HEK293 (cell line): ENCODE data around the gene PWWP2A.

Experiments used
- CTCF ChIA-PET: fragments of 350-600 bp; formaldehyde crosslinking; extraction: SDS; loops from one replicate; lab custom pipeline; 2021; ENCODE audit warnings: antibody characterized with exemption; lab: Yijun Ruan, JAX
- POLR2A ChIA-PET: fragments of 300-600 bp; formaldehyde crosslinking; extraction: SDS; loops from one replicate; lab custom pipeline; 2020; ENCODE audit warnings: antibody characterized with exemption, inconsistent platforms; lab: Yijun Ruan, JAX
- H3K27ac ChIP-seq: fragments of 200-500 bp; sonication (Bioruptor generic); 2 replicates; pipeline ENCODE4 v1.5.1; 2014; ENCODE audit warnings: low read depth, low read length, control low read depth, inconsistent platforms; ENCODE audit errors: extremely low read depth
- H3K36me3 ChIP-seq, 2 experiments: fragments of 200-500 bp in 1 of 2; sonication (Bioruptor generic) in 1 of 2; 1 replicate in 1 of 2; 2 replicates in 1 of 2; pipeline ENCODE4 v1.5.1; 2014 to 2017; ENCODE audit warnings: inconsistent platforms in 2 of 2, low read length in 2 of 2; ENCODE audit not compliant: control insufficient read depth in 2 of 2, insufficient read depth in 1 of 2
- H3K4me1 ChIP-seq: fragments of 200-500 bp; sonication (Bioruptor generic); 2 replicates; pipeline ENCODE4 v1.5.1; 2014; ENCODE audit warnings: mild to moderate bottlenecking, low read length, inconsistent platforms; ENCODE audit not compliant: control insufficient read depth, insufficient read depth
- H3K4me3 ChIP-seq: 2 replicates; pipeline ENCODE4 v1.5.1; 2011; ENCODE audit warnings: low read depth, mild to moderate bottlenecking, control low read depth, low read length, moderate library complexity
- H3K9me3 ChIP-seq: fragments of 200-500 bp; sonication (Bioruptor generic); 2 replicates; pipeline ENCODE4 v1.5.1; 2014; ENCODE audit warnings: low read depth, low read length, inconsistent platforms; ENCODE audit not compliant: control insufficient read depth, insufficient read depth
- GLI4 ChIP-seq: fragments of 450-650 bp; formaldehyde crosslinking; IDR thresholded peaks from 2 replicates; pipeline ENCODE4 v1.5.1; 2016; ENCODE audit warnings: missing biosample characterization, missing genetic modification characterization
- ZIC2 ChIP-seq: fragments of 450-650 bp; formaldehyde crosslinking; IDR thresholded peaks from 2 replicates; pipeline ENCODE4 v1.5.1; 2016; ENCODE audit warnings: missing biosample characterization, missing genetic modification characterization
- ZNF146 ChIP-seq: fragments of 450-650 bp; formaldehyde crosslinking; IDR thresholded peaks from 2 replicates; pipeline ENCODE4 v1.5.1; 2016; ENCODE audit warnings: missing biosample characterization, missing genetic modification characterization
- ZNF157 ChIP-seq: fragments of 450-650 bp; formaldehyde crosslinking; IDR thresholded peaks from 2 replicates; pipeline ENCODE4 v1.5.1; 2016; ENCODE audit warnings: missing biosample characterization, missing genetic modification characterization
- ZNF175 ChIP-seq: fragments of 450-650 bp; formaldehyde crosslinking; IDR thresholded peaks from 2 replicates; pipeline ENCODE4 v1.5.1; 2016; ENCODE audit warnings: missing biosample characterization, missing genetic modification characterization
- ZNF184 ChIP-seq: fragments of 450-650 bp; IDR thresholded peaks from 2 replicates; pipeline ENCODE4 v1.5.1; 2018; ENCODE audit warnings: missing biosample characterization, mild to moderate bottlenecking, missing genetic modification characterization
- ZNF48 ChIP-seq: fragments of 450-650 bp; formaldehyde crosslinking; IDR thresholded peaks from 2 replicates; pipeline ENCODE4 v1.5.1; 2016; ENCODE audit warnings: missing biosample characterization, missing genetic modification characterization
- ZNF514 ChIP-seq: fragments of 450-650 bp; formaldehyde crosslinking; IDR thresholded peaks from 2 replicates; pipeline ENCODE4 v1.5.1; 2016; ENCODE audit warnings: missing biosample characterization, missing genetic modification characterization
- ZNF600 ChIP-seq: fragments of 450-650 bp; formaldehyde crosslinking; IDR thresholded peaks from 2 replicates; pipeline ENCODE4 v1.5.1; 2016; ENCODE audit warnings: missing biosample characterization, missing genetic modification characterization
- ZNF707 ChIP-seq: fragments of 450-650 bp; formaldehyde crosslinking; IDR thresholded peaks from 2 replicates; pipeline ENCODE4 v1.5.1; 2016; ENCODE audit warnings: missing biosample characterization, missing genetic modification characterization
- TF ChIP-seq, protein P1 (sequence below): sonication (generic); formaldehyde crosslinking; IDR thresholded peaks from 2 replicates; pipeline ENCODE4 v1.8.1; 2022; ENCODE audit warnings: mild to moderate bottlenecking, moderate library complexity, missing genetic modification reagents
- TF ChIP-seq, protein P2 (sequence below): fragments of 450-650 bp; IDR thresholded peaks from 2 replicates; pipeline ENCODE4 v1.5.1; 2018; ENCODE audit warnings: missing biosample characterization, mild to moderate bottlenecking, missing genetic modification characterization
- TF ChIP-seq, protein P3 (sequence below): fragments of 450-650 bp; formaldehyde crosslinking; IDR thresholded peaks from 2 replicates; pipeline ENCODE4 v1.5.1; 2016; ENCODE audit warnings: missing biosample characterization, missing genetic modification characterization, borderline replicate concordance

PWWP2A gene

DNA sequence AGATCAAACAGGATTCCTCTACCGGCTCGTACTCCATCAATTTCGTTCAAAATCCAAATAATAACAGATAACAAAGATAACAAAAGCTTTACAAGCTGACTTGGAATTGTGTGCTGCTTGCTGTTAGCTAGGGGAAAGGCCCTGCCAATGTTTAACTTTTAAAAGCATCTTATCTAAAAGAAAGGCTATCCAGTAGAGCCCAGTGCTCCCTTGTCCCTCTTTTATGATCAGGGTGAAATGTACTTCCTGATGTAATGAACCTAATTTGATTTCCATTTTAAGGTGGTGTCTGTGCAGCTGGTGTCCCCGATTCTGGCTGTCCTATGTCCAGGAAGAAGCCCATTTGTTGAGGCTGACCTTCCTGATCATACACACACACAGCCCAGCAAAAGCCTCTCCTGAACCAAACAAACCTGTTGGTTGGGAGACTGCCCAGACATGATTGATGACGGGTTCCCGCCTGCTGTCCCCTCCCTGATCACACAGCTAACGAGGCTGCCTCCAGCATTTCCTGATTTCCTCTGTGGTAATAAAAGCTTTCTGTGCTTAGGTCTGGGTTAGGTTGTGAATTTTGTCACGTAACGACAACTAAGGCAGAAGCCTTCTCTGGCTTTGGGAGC, 54.1 kb downstream of the PWWP2A start:
- Histone ChIP-seq H3K4me1 (no peaks in the 10 kb centered on the region), H3K9me3 (no peaks in the 10 kb centered on the region), H3K4me3 (no peak overlapping the region), H3K36me3 (peaks cover 7 to 57% of the 10 kb centered on the region in 2 experiments; a peak in 2 of 3 replicates), H3K27ac (no peak overlapping the region)
- CTCF ChIA-PET, result interaction anchor here (1.0 to 1.2 kb wide), 2 partner anchors 15 to 279 kb away, joined by 3 to 5 read pairs; no protein-coding TSS in a partner anchor
- POLR2A ChIA-PET, result no interaction called here
- no peak for TF ChIP-seq ZNF514 (tag by site-specific recombination)
- no peak for TF ChIP-seq ZNF175 (tag by site-specific recombination)
- TF ChIP-seq, protein P1, sequence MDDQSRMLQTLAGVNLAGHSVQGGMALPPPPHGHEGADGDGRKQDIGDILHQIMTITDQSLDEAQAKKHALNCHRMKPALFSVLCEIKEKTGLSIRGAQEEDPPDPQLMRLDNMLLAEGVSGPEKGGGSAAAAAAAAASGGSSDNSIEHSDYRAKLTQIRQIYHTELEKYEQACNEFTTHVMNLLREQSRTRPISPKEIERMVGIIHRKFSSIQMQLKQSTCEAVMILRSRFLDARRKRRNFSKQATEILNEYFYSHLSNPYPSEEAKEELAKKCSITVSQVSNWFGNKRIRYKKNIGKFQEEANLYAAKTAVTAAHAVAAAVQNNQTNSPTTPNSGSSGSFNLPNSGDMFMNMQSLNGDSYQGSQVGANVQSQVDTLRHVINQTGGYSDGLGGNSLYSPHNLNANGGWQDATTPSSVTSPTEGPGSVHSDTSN (CRISPR knock-in tag), result no peak
- no peak for TF ChIP-seq GLI4 (tag by site-specific recombination)
- no peak for TF ChIP-seq ZNF157 (tag by site-specific recombination)
- no peak for TF ChIP-seq ZNF48 (tag by site-specific recombination)
- no peak for TF ChIP-seq ZNF707 (tag by site-specific recombination)
- no peak for TF ChIP-seq ZNF184 (tag by site-specific recombination)
- no peak for TF ChIP-seq ZNF146 (tag by site-specific recombination)
- TF ChIP-seq, protein P2, sequence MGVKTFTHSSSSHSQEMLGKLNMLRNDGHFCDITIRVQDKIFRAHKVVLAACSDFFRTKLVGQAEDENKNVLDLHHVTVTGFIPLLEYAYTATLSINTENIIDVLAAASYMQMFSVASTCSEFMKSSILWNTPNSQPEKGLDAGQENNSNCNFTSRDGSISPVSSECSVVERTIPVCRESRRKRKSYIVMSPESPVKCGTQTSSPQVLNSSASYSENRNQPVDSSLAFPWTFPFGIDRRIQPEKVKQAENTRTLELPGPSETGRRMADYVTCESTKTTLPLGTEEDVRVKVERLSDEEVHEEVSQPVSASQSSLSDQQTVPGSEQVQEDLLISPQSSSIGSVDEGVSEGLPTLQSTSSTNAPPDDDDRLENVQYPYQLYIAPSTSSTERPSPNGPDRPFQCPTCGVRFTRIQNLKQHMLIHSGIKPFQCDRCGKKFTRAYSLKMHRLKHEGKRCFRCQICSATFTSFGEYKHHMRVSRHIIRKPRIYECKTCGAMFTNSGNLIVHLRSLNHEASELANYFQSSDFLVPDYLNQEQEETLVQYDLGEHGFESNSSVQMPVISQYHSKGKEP (tag by site-specific recombination), result no peak
- TF ChIP-seq, protein P3, sequence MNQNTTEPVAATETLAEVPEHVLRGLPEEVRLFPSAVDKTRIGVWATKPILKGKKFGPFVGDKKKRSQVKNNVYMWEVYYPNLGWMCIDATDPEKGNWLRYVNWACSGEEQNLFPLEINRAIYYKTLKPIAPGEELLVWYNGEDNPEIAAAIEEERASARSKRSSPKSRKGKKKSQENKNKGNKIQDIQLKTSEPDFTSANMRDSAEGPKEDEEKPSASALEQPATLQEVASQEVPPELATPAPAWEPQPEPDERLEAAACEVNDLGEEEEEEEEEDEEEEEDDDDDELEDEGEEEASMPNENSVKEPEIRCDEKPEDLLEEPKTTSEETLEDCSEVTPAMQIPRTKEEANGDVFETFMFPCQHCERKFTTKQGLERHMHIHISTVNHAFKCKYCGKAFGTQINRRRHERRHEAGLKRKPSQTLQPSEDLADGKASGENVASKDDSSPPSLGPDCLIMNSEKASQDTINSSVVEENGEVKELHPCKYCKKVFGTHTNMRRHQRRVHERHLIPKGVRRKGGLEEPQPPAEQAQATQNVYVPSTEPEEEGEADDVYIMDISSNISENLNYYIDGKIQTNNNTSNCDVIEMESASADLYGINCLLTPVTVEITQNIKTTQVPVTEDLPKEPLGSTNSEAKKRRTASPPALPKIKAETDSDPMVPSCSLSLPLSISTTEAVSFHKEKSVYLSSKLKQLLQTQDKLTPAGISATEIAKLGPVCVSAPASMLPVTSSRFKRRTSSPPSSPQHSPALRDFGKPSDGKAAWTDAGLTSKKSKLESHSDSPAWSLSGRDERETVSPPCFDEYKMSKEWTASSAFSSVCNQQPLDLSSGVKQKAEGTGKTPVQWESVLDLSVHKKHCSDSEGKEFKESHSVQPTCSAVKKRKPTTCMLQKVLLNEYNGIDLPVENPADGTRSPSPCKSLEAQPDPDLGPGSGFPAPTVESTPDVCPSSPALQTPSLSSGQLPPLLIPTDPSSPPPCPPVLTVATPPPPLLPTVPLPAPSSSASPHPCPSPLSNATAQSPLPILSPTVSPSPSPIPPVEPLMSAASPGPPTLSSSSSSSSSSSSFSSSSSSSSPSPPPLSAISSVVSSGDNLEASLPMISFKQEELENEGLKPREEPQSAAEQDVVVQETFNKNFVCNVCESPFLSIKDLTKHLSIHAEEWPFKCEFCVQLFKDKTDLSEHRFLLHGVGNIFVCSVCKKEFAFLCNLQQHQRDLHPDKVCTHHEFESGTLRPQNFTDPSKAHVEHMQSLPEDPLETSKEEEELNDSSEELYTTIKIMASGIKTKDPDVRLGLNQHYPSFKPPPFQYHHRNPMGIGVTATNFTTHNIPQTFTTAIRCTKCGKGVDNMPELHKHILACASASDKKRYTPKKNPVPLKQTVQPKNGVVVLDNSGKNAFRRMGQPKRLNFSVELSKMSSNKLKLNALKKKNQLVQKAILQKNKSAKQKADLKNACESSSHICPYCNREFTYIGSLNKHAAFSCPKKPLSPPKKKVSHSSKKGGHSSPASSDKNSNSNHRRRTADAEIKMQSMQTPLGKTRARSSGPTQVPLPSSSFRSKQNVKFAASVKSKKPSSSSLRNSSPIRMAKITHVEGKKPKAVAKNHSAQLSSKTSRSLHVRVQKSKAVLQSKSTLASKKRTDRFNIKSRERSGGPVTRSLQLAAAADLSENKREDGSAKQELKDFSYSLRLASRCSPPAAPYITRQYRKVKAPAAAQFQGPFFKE (tag by site-specific recombination), result no peak

DNA sequence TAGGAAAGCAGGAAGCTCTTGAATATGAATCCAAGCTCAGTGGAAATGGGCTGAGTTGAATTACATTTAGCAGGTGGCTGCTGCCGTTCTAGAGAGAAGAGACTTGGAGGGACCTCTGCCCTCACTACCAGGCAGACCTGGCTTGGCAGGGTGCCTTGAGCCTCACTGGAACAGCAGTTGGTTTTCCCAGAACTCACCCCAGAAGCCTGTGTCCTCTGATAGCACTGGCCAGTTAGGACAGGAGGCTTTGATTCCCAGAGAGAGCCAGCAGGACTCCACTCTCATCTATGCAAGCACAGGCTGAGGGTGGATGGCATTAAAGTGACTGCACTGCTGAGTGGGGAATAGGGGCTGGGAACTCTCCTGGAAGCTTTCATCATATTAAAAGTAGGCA, 54.8 kb downstream of the PWWP2A start:
- no peak overlapping the region for H3K4me3 ChIP-seq
- ChIA-PET CTCF (interaction anchor here (1.1 kb wide), 1 partner anchor 16 kb away, joined by 4 read pairs; no protein-coding TSS in a partner anchor), POLR2A (no interaction called here)
- no peak overlapping the region for H3K27ac ChIP-seq
- peaks cover 7 to 64% of the 10 kb centered on the region in 2 experiments; a peak in 2 of 3 replicates for H3K36me3 ChIP-seq
- peak; percentile 84 for TF ChIP-seq ZIC2
- TF ChIP-seq ZNF600 (tag by site-specific recombination), result no peak
- H3K4me1 ChIP-seq, result no peaks in the 10 kb centered on the region
- H3K9me3 ChIP-seq, result no peaks in the 10 kb centered on the region
